Measurements from ENCODE around the gene FREM2.

FREM2 gene

GRCh38 chr13:38905861-38906260, 219.0 kb downstream of the FREM2 start:
- DNase-seq: no peak

DNA sequence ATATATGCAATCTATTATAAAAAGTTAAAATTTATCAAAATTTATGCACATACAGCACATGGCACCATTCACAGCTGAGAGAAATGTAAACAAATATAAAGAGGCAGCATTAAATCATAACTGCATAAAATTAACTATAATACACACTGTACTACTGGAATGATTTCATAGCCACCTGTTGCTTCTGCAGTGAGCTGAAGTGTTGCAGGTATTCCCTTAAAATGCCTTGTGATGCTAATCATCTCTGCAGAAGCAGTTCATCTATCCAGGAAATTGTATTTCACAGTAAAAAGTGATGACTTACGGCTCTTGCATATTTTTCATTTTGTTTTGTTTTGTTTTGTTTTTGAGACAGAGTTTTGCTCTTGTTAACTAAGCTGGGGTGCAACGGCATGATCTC, 221.7 kb downstream of the FREM2 start:
- no peak for DNase-seq

DNA sequence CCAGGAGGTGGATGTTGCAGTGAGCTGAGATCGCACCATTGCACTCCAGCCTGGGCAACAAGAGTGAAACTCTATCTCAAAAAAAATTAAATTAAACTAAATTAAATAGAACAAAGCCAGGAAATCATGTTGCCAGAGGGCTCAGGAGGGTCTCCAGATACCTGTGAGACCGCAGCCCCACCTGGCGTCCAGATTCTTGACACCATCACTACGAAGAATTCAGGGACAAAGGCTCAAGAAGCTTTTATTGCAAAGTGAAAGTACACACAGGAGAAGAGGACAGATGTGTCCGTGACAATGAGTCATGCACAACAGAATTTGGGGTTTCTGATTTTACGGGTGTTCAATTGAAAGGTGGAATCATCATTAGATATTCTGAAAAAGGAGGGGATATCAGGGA, 227.2 kb downstream of the FREM2 start:
- peak; percentile 15 to 20 for DNase-seq

DNA sequence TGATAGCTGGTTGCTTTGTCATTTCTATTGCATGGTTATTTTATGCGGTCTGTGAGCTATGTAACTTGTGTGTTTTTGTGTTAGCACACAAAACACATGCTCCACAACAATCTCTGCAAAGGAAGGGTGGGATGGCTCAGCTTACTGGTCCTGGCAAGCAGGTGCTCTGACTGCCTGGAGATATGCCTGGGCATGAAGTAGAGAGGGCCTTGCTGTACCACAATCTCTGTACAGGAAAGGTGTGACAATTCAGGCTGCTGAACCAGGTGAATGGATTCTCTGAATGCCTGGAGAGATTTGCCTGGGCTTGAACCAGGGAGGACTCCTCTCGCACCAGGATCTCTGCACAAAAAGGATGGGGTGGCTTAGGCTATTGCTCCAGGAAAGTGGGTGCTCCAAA, 234.2 kb downstream of the FREM2 start:
- DNase-seq: no peak

DNA sequence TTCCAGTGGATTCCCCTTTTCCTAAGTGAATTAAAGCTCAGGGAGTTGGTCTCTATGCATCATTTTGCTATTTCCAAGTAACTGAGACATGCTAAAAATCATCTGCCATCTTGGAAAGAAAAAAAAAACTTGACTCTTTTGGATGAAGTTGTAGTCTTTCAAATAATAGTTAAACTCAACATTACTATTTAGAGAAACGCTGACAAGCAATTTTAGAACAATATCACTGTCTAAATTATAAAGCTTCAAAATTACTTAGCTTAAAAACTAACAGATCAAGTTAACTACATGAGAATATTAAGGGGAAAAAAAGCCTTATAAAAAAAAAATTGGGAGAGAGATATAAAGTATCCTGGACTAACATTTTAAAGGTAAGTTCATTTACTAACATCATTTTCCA, 235.3 kb downstream of the FREM2 start:
- no peak for DNase-seq

GRCh38 chr13:38933786-38934185, 246.9 kb downstream of the FREM2 start:
- no peak for DNase-seq

All from SHP77 (cell line).